SK-N-SH (cell line): ENCODE measurements around the gene TXNRD1. TPM values are rescaled to one million over a fixed set of nuclear protein-coding genes. Genes with fewer than 3 reads are reported as not detected.

Experiments used
- CTCF ChIA-PET: fragments of 300-600, 350-600 bp; formaldehyde crosslinking; extraction: SDS; loops from one replicate; lab custom pipeline; 2021; lab: Yijun Ruan, JAX
- POLR2A ChIA-PET: fragments of 350-600 bp; sonication (Branson Sonifier 250); formaldehyde crosslinking; extraction: SDS; loops from one replicate; lab custom pipeline; 2020; ENCODE audit warnings: antibody characterized with exemption, inconsistent platforms; lab: Yijun Ruan, JAX
- DNase-seq: peaks from one replicate; pipeline ENCODE4 v3.0.0; 2012
- H2AFZ ChIP-seq: fragments of 200-600 bp; sonication (generic); 2 replicates; pipeline ENCODE4 v1.8.1; 2016; ENCODE audit warnings: antibody characterized with exemption, mild to moderate bottlenecking, low read depth
- H3F3A ChIP-seq: fragments of 200-600 bp; sonication (generic); replicated peaks from 2 replicates; pipeline ENCODE3; 2016; ENCODE audit warnings: antibody characterized with exemption, mild to moderate bottlenecking; ENCODE audit not compliant: insufficient read depth
- H3K27ac ChIP-seq, 2 experiments: fragments of 200-500 bp in 1 of 2; fragments of 200-600 bp in 1 of 2; sonication (Bioruptor generic) in 1 of 2; sonication (generic), shearing (Covaris generic) in 1 of 2; 2 replicates each; pipeline versions ENCODE4 v1.5.1 to v1.6.1; 2014 to 2016; ENCODE audit warnings: low read depth in 2 of 2, inconsistent platforms in 1 of 2, low read length in 1 of 2, mild to moderate bottlenecking in 1 of 2, mixed read lengths in 1 of 2
- H3K27me3 ChIP-seq: fragments of 200-600 bp; sonication (generic), shearing (Covaris generic); 2 replicates; pipeline ENCODE4 v1.6.1; 2016; ENCODE audit warnings: mixed run types; ENCODE audit not compliant: insufficient read depth
- H3K36me3 ChIP-seq, 2 experiments: fragments of 200-500 bp in 1 of 2; fragments of 200-600 bp in 1 of 2; sonication (Bioruptor generic) in 1 of 2; sonication (generic) in 1 of 2; replicated peaks in 1 of 2; 2 replicates each; pipeline versions ENCODE3 to v1.5.1; 2014 to 2016; ENCODE audit warnings: low read length in 1 of 2, mild to moderate bottlenecking in 1 of 2; ENCODE audit not compliant: insufficient read depth in 2 of 2, control insufficient read depth in 1 of 2
- H3K4me1 ChIP-seq, 2 experiments: fragments of 200-500 bp in 1 of 2; fragments of 200-600 bp in 1 of 2; sonication (Bioruptor generic) in 1 of 2; sonication (generic), shearing (Covaris generic) in 1 of 2; 2 replicates each; pipeline versions ENCODE4 v1.5.1 to v1.6.1; 2014 to 2016; ENCODE audit warnings: low read depth in 1 of 2, low read length in 1 of 2, mixed run types in 1 of 2; ENCODE audit not compliant: insufficient read depth in 2 of 2, control insufficient read depth in 1 of 2
- H3K4me2 ChIP-seq: fragments of 200-600 bp; sonication (generic), shearing (Covaris generic); 2 replicates; pipeline ENCODE4 v1.6.1; 2017; ENCODE audit warnings: mixed run types
- H3K4me3 ChIP-seq, 2 experiments: fragments of 200-500 bp in 1 of 2; fragments of 200-600 bp in 1 of 2; sonication (Bioruptor generic) in 1 of 2; sonication (generic), shearing (Covaris generic) in 1 of 2; 2 replicates each; pipeline versions ENCODE4 v1.5.1 to v1.8.1; 2014 to 2016; ENCODE audit warnings: low read depth in 2 of 2, inconsistent platforms in 1 of 2, low read length in 1 of 2, mild to moderate bottlenecking in 1 of 2, mixed read lengths in 1 of 2, moderate library complexity in 1 of 2
- H3K79me2 ChIP-seq: fragments of 200-600 bp; sonication (generic); 2 replicates; pipeline ENCODE4 v1.8.1; 2017; ENCODE audit warnings: mild to moderate bottlenecking; ENCODE audit not compliant: insufficient read depth
- H3K9ac ChIP-seq: fragments of 200-600 bp; sonication (generic); 2 replicates; pipeline ENCODE4 v1.6.1; 2017; ENCODE audit warnings: mixed run types
- H3K9me2 ChIP-seq: fragments of 200-600 bp; sonication (generic); 2 replicates; pipeline ENCODE4 v1.6.1; 2017; ENCODE audit warnings: mixed run types
- H3K9me3 ChIP-seq: fragments of 200-600 bp; sonication (generic); 2 replicates; pipeline ENCODE4 v1.6.1; 2017; ENCODE audit warnings: mixed run types, mild to moderate bottlenecking, moderate library complexity
- H4K20me1 ChIP-seq: fragments of 200-600 bp; sonication (generic); 2 replicates; pipeline ENCODE4 v1.6.1; 2017; ENCODE audit warnings: mild to moderate bottlenecking, mixed run types; ENCODE audit not compliant: insufficient read depth
- ELF1 ChIP-seq: IDR thresholded peaks from 2 replicates; pipeline ENCODE4 v1.4.0; 2012
- EP300 ChIP-seq, 2 experiments: IDR thresholded peaks; 2 replicates each; pipeline versions ENCODE4 v1.4.0 to v1.6.1; 2012; ENCODE audit warnings: borderline replicate concordance in 1 of 2, low read depth in 1 of 2, low read length in 1 of 2
- GABPA ChIP-seq: IDR thresholded peaks from 2 replicates; pipeline ENCODE4 v1.4.0; 2012; ENCODE audit warnings: low read depth, mild to moderate bottlenecking
- GATA2 ChIP-seq: sonication (generic); formaldehyde crosslinking; IDR thresholded peaks from 2 replicates; pipeline ENCODE4 v1.5.0; 2020; ENCODE audit warnings: mild to moderate bottlenecking, missing genetic modification reagents
- MAX ChIP-seq: IDR thresholded peaks from 2 replicates; pipeline ENCODE4 v1.4.0; 2012; ENCODE audit warnings: low read depth
- NFIC ChIP-seq: IDR thresholded peaks from 2 replicates; pipeline ENCODE4 v1.4.0; 2012; ENCODE audit warnings: borderline replicate concordance
- PBX3 ChIP-seq: IDR thresholded peaks from 2 replicates; pipeline ENCODE4; 2012
- REST ChIP-seq: IDR thresholded peaks from 2 replicates; pipeline ENCODE4 v1.6.1; 2012; ENCODE audit warnings: mild to moderate bottlenecking, low read depth, low read length, moderate library complexity
- SIN3A ChIP-seq: IDR thresholded peaks from 2 replicates; pipeline ENCODE4 v1.6.1; 2012; ENCODE audit warnings: low read depth, mild to moderate bottlenecking, low read length, moderate library complexity, borderline replicate concordance
- TCF12 ChIP-seq: IDR thresholded peaks from 2 replicates; pipeline ENCODE4 v1.4.0; 2012
- USF1 ChIP-seq: IDR thresholded peaks from 2 replicates; pipeline ENCODE4 v1.4.0; 2012; ENCODE audit warnings: low read depth, borderline replicate concordance
- WGBS: methylation state at CpG from one replicate; pipeline ENCODE4 v1.1.6; 2017; ENCODE audit warnings: low lambda C conversion rate; 5-methylcytosine and 5-hydroxymethylcytosine counted together
- polyA plus RNA-seq, 3 experiments: library from polyadenylated mRNA; depleted of rRNA; stranded (reverse); fragments of >200 nt; gene quantifications; 2 replicates each; pipeline ENCODE4 v1.2.3, GENCODE V29; 2012

The TXNRD1 gene
- polyA plus RNA-seq (2012; rRNA removed): 143 and 220 TPM in 2 replicates
- polyA plus RNA-seq (2012; cell fraction: cytosol; rRNA removed): 146 and 182 TPM in 2 replicates
- 143 and 170 TPM in 2 replicates for polyA plus RNA-seq (2012; cell fraction: nucleus; rRNA removed)

- H4K20me1 ChIP-seq: no peaks in the 10 kb centered on the region
- H3K4me2 ChIP-seq: no peak within 1 kb of the TSS
- no peaks in the 10 kb centered on the region for H3K27me3 ChIP-seq
- H3K4me3 ChIP-seq: no peak within 1 kb of the TSS; a peak in 1 of 4 replicates
- POLR2A ChIA-PET: no interaction called here
- H3K79me2 ChIP-seq: no peaks in the 10 kb centered on the region
- H2AFZ ChIP-seq: no peak within 1 kb of the TSS
- no peak for TF ChIP-seq GABPA
- no peak for TF ChIP-seq NFIC
- TF ChIP-seq ELF1: no peak
- TF ChIP-seq SIN3A: no peak
- no peak for TF ChIP-seq MAX
- no peak for TF ChIP-seq EP300 (IDR thresholded peaks at IDR 0.05; ENCODE audit: borderline replicate concordance in 1 of 2, low read depth in 1 of 2, low read length in 1 of 2)
- no peak for TF ChIP-seq PBX3
- TF ChIP-seq, all 33 proteins: peak for 0
- Histone ChIP-seq H3K36me3 (no peaks in the 10 kb centered on the region), H3K9me3 (no peaks in the 10 kb centered on the region), H3K27ac (no peak within 1 kb of the TSS), H3K9me2 (no peaks in the 10 kb centered on the region), H3F3A (peaks cover 30% of the 10 kb centered on the region), H3K4me1 (peaks cover 7 to 21% of the 10 kb centered on the region in 2 experiments; a peak in 3 of 4 replicates), H3K9ac (no peak within 1 kb of the TSS)
- no peak for DNase-seq
- 82% methylated on average over 39 of the region's 71 CpGs for WGBS
- CTCF ChIA-PET: interaction anchor here (1.0 kb wide), 1 partner anchor 80 kb away, joined by 4 read pairs; no protein-coding TSS in a partner anchor
Observed at GRCh38 chr12:104215638-104216297, at the start of gene TXNRD1. TSS of gene TXNRD1 (plus strand) at chr12:104215779. CDS start at chr12:104215803, 24 bp downstream.

- Histone ChIP-seq H3K79me2 (no peaks in the 10 kb centered on the region), H2AFZ (no peak overlapping the region), H3K4me3 (no peak overlapping the region), H3K4me1 (no peaks in the 10 kb centered on the region), H3K27ac (no peak overlapping the region), H3K9ac (no peak overlapping the region), H3K9me2 (no peaks in the 10 kb centered on the region), H3K9me3 (no peaks in the 10 kb centered on the region), H3K4me2 (no peak overlapping the region), H3K27me3 (no peaks in the 10 kb centered on the region), H4K20me1 (no peaks in the 10 kb centered on the region), H3F3A (no peaks in the 10 kb centered on the region), H3K36me3 (no peaks in the 10 kb centered on the region)
- no peak for DNase-seq
- no peak for TF ChIP-seq NFIC
- no peak for TF ChIP-seq TCF12
- no peak for TF ChIP-seq GATA2 (CRISPR knock-in tag)
- TF ChIP-seq USF1: no peak
- TF ChIP-seq REST: no peak
- POLR2A ChIA-PET: no interaction called here
- 83% methylated on average over 2 of the region's 2 CpGs for WGBS
- CTCF ChIA-PET: interaction anchor here (1.5 kb wide), 1 partner anchor 887 kb away, joined by 4 read pairs; no protein-coding TSS in a partner anchor
Observed at GRCh38 chr12:104165801-104166200, 49.8 kb upstream of the TXNRD1 start.
